NCI-H128 (cell line): ENCODE data around the gene GPR150.
"Not testable (repeated sequence)": the region's sequence is repeated elsewhere in the genome, so short reads cannot be mapped to it uniquely, and the experiment has no call there.

Source experiments
- DNase-seq: peaks from one replicate; lab custom pipeline; 2025; ENCODE audit not compliant: unreplicated experiment; lab: John Stamatoyannopoulos, UW

The GPR150 gene

GRCh38 chr5:95621839-95622629 is 2.1 kb downstream of the GPR150 start:
- DNase-seq: no peak

GRCh38 chr5:95623706-95624105 is 3.8 kb downstream of the GPR150 start:
- no peak for DNase-seq

- DNase-seq: no peak
Observed at GRCh38 chr5:95624368-95624767, 4.5 kb downstream of the GPR150 start.

- DNase-seq: no peak
Observed at GRCh38 chr5:95626701-95627100, 6.8 kb downstream of the GPR150 start.

GRCh38 chr5:95627971-95628810 is 8.3 kb downstream of the GPR150 start:
- no peak for DNase-seq

- no peak for DNase-seq
Observed at GRCh38 chr5:95628933-95629332, 9.0 kb downstream of the GPR150 start.

- no peak for DNase-seq
Observed at GRCh38 chr5:95630394-95630917, 10.6 kb downstream of the GPR150 start.

- no peak for DNase-seq
Observed at GRCh38 chr5:95631255-95631958, 11.5 kb downstream of the GPR150 start.

- DNase-seq: no peak
Observed at GRCh38 chr5:95631991-95632675, 12.2 kb downstream of the GPR150 start.

GRCh38 chr5:95632942-95633341 is 13.1 kb downstream of the GPR150 start:
- not testable (repeated sequence) for DNase-seq

GRCh38 chr5:95633671-95634070 is 13.8 kb downstream of the GPR150 start:
- no peak for DNase-seq

GRCh38 chr5:95634081-95634480 is 14.2 kb downstream of the GPR150 start:
- no peak for DNase-seq

GRCh38 chr5:95638632-95639031 is 18.7 kb downstream of the GPR150 start:
- DNase-seq: no peak

GRCh38 chr5:95641741-95642220 is 21.9 kb downstream of the GPR150 start:
- DNase-seq: no peak

GRCh38 chr5:95643152-95643551 is 23.3 kb downstream of the GPR150 start:
- no peak for DNase-seq

GRCh38 chr5:95644351-95645042 is 24.6 kb downstream of the GPR150 start:
- DNase-seq: no peak

- not testable (repeated sequence) for DNase-seq
Observed at GRCh38 chr5:95646226-95646568, 26.3 kb downstream of the GPR150 start.

GRCh38 chr5:95646569-95647431 is 26.9 kb downstream of the GPR150 start, which contains the start of gene RFESD:
Gene RFESD (plus strand): TSS chr5:95646777. CDS start chr5:95652272, 5,495 bp downstream.
- peak; percentile 49 for DNase-seq
